Neural cell (in vitro differentiated cells): ENCODE data around the gene TRPV5. TPM values are rescaled to one million over a fixed set of nuclear protein-coding genes. Genes with fewer than 3 reads are reported as not detected.

Experiments
- H2AFZ ChIP-seq: fragments of 200-600, 300-800 bp; sonication (generic), shearing (Covaris generic); 2 replicates; pipeline ENCODE4 v1.6.0; 2014; ENCODE audit warnings: low read depth, mild to moderate bottlenecking, antibody characterized with exemption, low read length, moderate library complexity
- H3F3A ChIP-seq: fragments of 200-600 bp; shearing (Covaris generic); 2 replicates; pipeline ENCODE4 v1.6.1; 2016; ENCODE audit warnings: mild to moderate bottlenecking, moderate library complexity, mixed read lengths, antibody characterized with exemption, low read length; ENCODE audit not compliant: insufficient read depth, poor library complexity, severe bottlenecking
- H3K27ac ChIP-seq: fragments of 200-600, 300-800 bp; sonication (generic), shearing (Covaris generic); 2 replicates; pipeline ENCODE4 v1.5.1; 2014; ENCODE audit warnings: mild to moderate bottlenecking, low read length, moderate library complexity
- H3K27me3 ChIP-seq: fragments of 300-800, 200-600 bp; sonication (generic), shearing (Covaris generic); 2 replicates; pipeline ENCODE4 v1.6.0; 2014; ENCODE audit warnings: mild to moderate bottlenecking, low read depth, low read length, moderate library complexity; ENCODE audit not compliant: insufficient read depth
- H3K36me3 ChIP-seq: fragments of 300-800, 200-600 bp; sonication (generic), shearing (Covaris generic); 2 replicates; pipeline ENCODE4 v1.5.1; 2014; ENCODE audit warnings: mild to moderate bottlenecking, antibody characterized with exemption, low read length, moderate library complexity; ENCODE audit not compliant: insufficient read depth
- H3K4me2 ChIP-seq: fragments of 300-800, 200-600 bp; sonication (generic), shearing (Covaris generic); 2 replicates; pipeline ENCODE4 v1.6.0; 2014; ENCODE audit warnings: mild to moderate bottlenecking, low read length
- H3K4me3 ChIP-seq: fragments of 300-800, 200-600 bp; sonication (generic), shearing (Covaris generic); 2 replicates; pipeline ENCODE4 v1.5.1; 2014; ENCODE audit warnings: mild to moderate bottlenecking, low read length, moderate library complexity
- H3K79me2 ChIP-seq: fragments of 200-600 bp; shearing (Covaris generic); replicated peaks from 2 replicates; pipeline ENCODE4 v1.6.0; 2014; ENCODE audit warnings: mild to moderate bottlenecking, low read length, moderate library complexity; ENCODE audit not compliant: insufficient read depth
- H3K9ac ChIP-seq: fragments of 300-800, 200-600 bp; sonication (generic), shearing (Covaris generic); 2 replicates; pipeline ENCODE4 v1.6.1; 2016; ENCODE audit warnings: mild to moderate bottlenecking, low read length, mixed read lengths
- H3K9me2 ChIP-seq: fragments of 200-600 bp; shearing (Covaris generic); 2 replicates; pipeline ENCODE4 v1.6.1; 2016; ENCODE audit warnings: mild to moderate bottlenecking, low read length, mixed read lengths; ENCODE audit not compliant: insufficient read depth
- H3K9me3 ChIP-seq: fragments of 200-600, 300-800 bp; sonication (generic), shearing (Covaris generic); 2 replicates; pipeline ENCODE4 v1.6.1; 2016; ENCODE audit warnings: mild to moderate bottlenecking, mixed run types, low read length, moderate library complexity, mixed read lengths
- H4K20me1 ChIP-seq: fragments of 200-600 bp; shearing (Covaris generic); 2 replicates; pipeline ENCODE4 v1.6.1; 2016; ENCODE audit warnings: mild to moderate bottlenecking, mixed run types; ENCODE audit not compliant: insufficient read depth
- CTCF ChIP-seq: fragments of 450-650 bp; IDR thresholded peaks from 2 replicates; pipeline ENCODE4 v1.5.1; 2014; ENCODE audit warnings: antibody characterized with exemption, mild to moderate bottlenecking, moderate library complexity; ENCODE audit not compliant: poor library complexity, severe bottlenecking
- EP300 ChIP-seq: fragments of 450-650 bp; conservative IDR thresholded peaks from 2 replicates; pipeline ENCODE4 v1.6.1; 2014; ENCODE audit warnings: antibody characterized with exemption, mild to moderate bottlenecking, moderate library complexity; ENCODE audit not compliant: poor library complexity, severe bottlenecking
- EZH2 ChIP-seq: fragments of 200-600, 300-800 bp; shearing (Covaris generic), sonication (generic); IDR thresholded peaks from 2 replicates; pipeline ENCODE4 v1.6.1; 2014; ENCODE audit warnings: antibody characterized with exemption, low read length, borderline replicate concordance, mild to moderate bottlenecking; ENCODE audit not compliant: insufficient read depth, poor library complexity, severe bottlenecking
- MXI1 ChIP-seq: fragments of 450-650 bp; conservative IDR thresholded peaks from 2 replicates; pipeline ENCODE4 v1.6.1; 2014; ENCODE audit warnings: antibody characterized with exemption, mild to moderate bottlenecking; ENCODE audit not compliant: poor library complexity, severe bottlenecking
- POLR2AphosphoS5 ChIP-seq: IDR thresholded peaks from 2 replicates; pipeline ENCODE4 v1.6.1; 2012
- RAD21 ChIP-seq: fragments of 450-650 bp; conservative IDR thresholded peaks from 2 replicates; pipeline ENCODE4 v1.6.1; 2014; ENCODE audit warnings: antibody characterized with exemption, mild to moderate bottlenecking, moderate library complexity
- REST ChIP-seq: IDR thresholded peaks from 2 replicates; pipeline ENCODE4 v1.6.1; 2012; ENCODE audit warnings: borderline replicate concordance
- SMC3 ChIP-seq: fragments of 450-650 bp; conservative IDR thresholded peaks from 2 replicates; pipeline ENCODE4 v1.6.1; 2014; ENCODE audit warnings: antibody characterized with exemption, mild to moderate bottlenecking, moderate library complexity; ENCODE audit not compliant: poor library complexity
- TAF1 ChIP-seq: IDR thresholded peaks from 2 replicates; pipeline ENCODE4 v1.6.1; 2012; ENCODE audit warnings: low read depth
- polyA plus RNA-seq: library from polyadenylated mRNA; depleted of rRNA; stranded (reverse); fragments of >200 nt; gene quantifications from 2 replicates; pipeline ENCODE4 v1.2.3, GENCODE V29; 2014

Gene TRPV5
- polyA plus RNA-seq, 1 donor from 2014 or later, result not detected

DNA sequence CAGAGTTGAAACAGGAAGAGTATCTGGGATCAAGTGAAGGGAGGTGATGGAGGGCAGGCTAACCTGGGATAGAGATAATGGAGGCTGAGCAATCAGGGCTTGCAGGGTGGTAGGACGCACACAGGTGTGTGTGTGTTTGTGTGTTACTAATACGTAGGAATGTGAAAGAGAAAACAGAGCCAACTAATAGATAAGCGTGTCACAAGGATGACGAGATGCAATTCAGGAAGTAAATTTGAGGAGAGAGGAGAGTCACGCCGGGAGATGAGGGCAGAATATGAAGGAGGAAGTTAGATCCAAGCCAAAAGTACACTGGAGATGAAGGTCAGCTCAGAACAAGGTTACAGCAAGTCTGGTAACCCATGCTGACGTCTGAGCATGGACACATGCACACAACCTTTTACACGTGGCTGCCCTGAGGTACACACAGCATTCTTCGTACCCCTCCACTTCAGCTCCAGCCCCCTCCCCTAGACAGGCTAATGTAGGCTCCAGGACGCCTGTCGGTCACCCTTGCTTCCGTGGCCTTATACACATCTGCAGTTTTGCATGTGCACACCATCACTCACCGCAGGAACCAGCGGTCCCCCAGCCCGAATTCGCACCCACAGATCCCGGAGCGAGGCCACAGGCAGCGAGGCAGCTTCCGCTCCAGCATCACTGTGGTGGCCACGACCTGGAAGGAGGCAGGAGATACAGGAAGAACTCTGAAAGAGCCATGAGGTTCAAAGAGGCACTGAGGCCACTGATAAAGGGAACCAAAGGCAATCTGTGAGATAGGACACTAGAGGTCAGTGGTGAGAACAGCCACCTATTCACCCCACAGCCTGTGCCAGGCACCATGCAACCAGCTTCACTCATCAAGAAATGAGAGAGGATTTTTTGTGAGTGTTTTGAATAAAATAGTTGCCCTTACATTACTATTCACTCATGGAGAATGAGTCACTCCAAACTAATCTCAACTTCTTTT is 24.3 kb downstream of the TRPV5 start:
- Histone ChIP-seq H3K4me2 (no peak overlapping the region), H3K79me2 (no peaks in the 10 kb centered on the region), H4K20me1 (no peaks in the 10 kb centered on the region), H3K36me3 (no peaks in the 10 kb centered on the region), H3K27ac (no peak overlapping the region), H3K4me3 (no peak overlapping the region), H3K27me3 (no peaks in the 10 kb centered on the region), H3K9me3 (peaks cover 5% of the 10 kb centered on the region), H2AFZ (no peak overlapping the region), H3F3A (no peaks in the 10 kb centered on the region), H3K9ac (no peak overlapping the region), H3K9me2 (no peaks in the 10 kb centered on the region)
- TF ChIP-seq MXI1 (no peak), TAF1 (no peak), SMC3 (no peak), EP300 (no peak), EZH2 (no peak), POLR2AphosphoS5 (no peak), REST (no peak)

DNA sequence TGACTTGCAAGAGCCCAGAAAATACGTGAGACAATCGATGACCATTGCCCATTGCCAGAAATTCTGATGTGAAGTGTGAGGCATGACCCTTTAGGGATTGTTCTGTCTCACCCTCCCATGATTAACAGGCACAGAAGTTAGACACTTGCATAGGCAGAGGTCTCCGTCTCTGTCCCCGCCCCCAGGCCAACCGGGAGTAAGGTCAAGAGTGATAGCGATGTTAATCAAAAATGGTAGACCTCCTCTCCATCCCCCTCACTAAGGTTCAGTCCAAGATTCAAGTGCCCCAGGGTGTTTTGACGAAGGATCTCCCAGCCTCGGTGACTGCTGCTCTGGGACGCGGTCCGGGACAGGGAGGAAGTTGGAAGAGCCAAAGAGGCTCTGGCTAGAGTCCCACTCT is 25.3 kb downstream of the TRPV5 start:
- H3F3A ChIP-seq, result no peaks in the 10 kb centered on the region
- peaks cover 6% of the 10 kb centered on the region for H3K9me3 ChIP-seq
- H2AFZ ChIP-seq, result no peak overlapping the region
- no peaks in the 10 kb centered on the region for H4K20me1 ChIP-seq
- no peaks in the 10 kb centered on the region for H3K79me2 ChIP-seq
- no peak overlapping the region for H3K4me3 ChIP-seq
- no peaks in the 10 kb centered on the region for H3K9me2 ChIP-seq
- no peaks in the 10 kb centered on the region for H3K36me3 ChIP-seq
- no peak overlapping the region for H3K4me2 ChIP-seq
- no peak overlapping the region for H3K9ac ChIP-seq
- H3K27ac ChIP-seq, result no peak overlapping the region
- H3K27me3 ChIP-seq, result no peaks in the 10 kb centered on the region
- no peak for TF ChIP-seq EP300
- TF ChIP-seq CTCF, result no peak
- TF ChIP-seq REST, result no peak
- TF ChIP-seq EZH2, result no peak
- no peak for TF ChIP-seq RAD21
- TF ChIP-seq POLR2AphosphoS5, result no peak
- TF ChIP-seq TAF1, result no peak
